Psoas muscle (tissue), 8 donors: Measurements from ENCODE around the gene SLC37A1. TPM values are rescaled to one million over a fixed set of nuclear protein-coding genes. Genes with fewer than 3 reads are reported as not detected.
"Not testable (repeated sequence)": the region's sequence is repeated elsewhere in the genome, so short reads cannot be mapped to it uniquely, and the experiment has no call there.

Experiments used
- ATAC-seq, 4 donors: fragments of 200-7000 bp; cut with Tn5 transposase; one replicate each; pipeline ENCODE4 v1.9.1; 2020; ENCODE audit warnings: moderate library complexity in 3 of 4, mild to moderate bottlenecking in 2 of 4
- DNase-seq, 2 donors: peaks; one replicate each; pipeline ENCODE4 v3.0.0-alpha.2; 2020
- H3K27ac ChIP-seq: fragments of 200-600 bp; one replicate; pipeline ENCODE4 v1.8.0; 2022
- H3K27me3 ChIP-seq, 3 donors: fragments of 200-600 bp in 1 of 3; one replicate each; pipeline versions ENCODE4 v1.6.1 to v1.8.0; 2013 to 2022; ENCODE audit warnings: low read length in 2 of 3, mild to moderate bottlenecking in 2 of 3, moderate library complexity in 1 of 3; ENCODE audit not compliant: insufficient read depth in 3 of 3
- H3K36me3 ChIP-seq, 2 donors: fragments of 200-600 bp in 1 of 2; one replicate each; pipeline versions ENCODE4 v1.6.1 to v1.8.0; 2013 to 2022; ENCODE audit warnings: low read depth in 1 of 2, mild to moderate bottlenecking in 1 of 2, moderate library complexity in 1 of 2; ENCODE audit not compliant: insufficient read depth in 1 of 2
- H3K4me1 ChIP-seq: fragments of 200-600 bp; one replicate; pipeline ENCODE4 v1.8.0; 2022
- H3K4me3 ChIP-seq: fragments of 200-600 bp; one replicate; pipeline ENCODE4 v1.8.0; 2022; ENCODE audit warnings: mild to moderate bottlenecking
- H3K9me3 ChIP-seq: fragments of 200-600 bp; one replicate; pipeline ENCODE4 v1.8.0; 2022
- whole genome bisulfite sequencing, 3 donors: extraction: QIAGEN DNeasy Blood & Tissue Kit; methylation state at CpG; one replicate each; pipeline versions ENCODE4 v1.1.6 to v1.1.7; 2013; 5-methylcytosine and 5-hydroxymethylcytosine counted together
- intact Hi-C, 2 donors: fragments of 100-400 bp; cut with DNase I; formaldehyde crosslinking; loops; one replicate each; pipeline versions ENCODE4 v1.11.0 to v1.14.2; 2022
- polyA plus RNA-seq, 3 donors: library from polyadenylated mRNA; stranded (reverse); fragments of 200-250 nt; gene quantifications; one replicate each; pipeline ENCODE4 v1.2.3, GENCODE V29; 2013
- total RNA-seq, 4 donors: library from RNA; stranded (reverse); fragmentation: NEBNext Ultra II Directional in 2 of 4; extraction: Animal tissue kit (Norgen Biotek cat#: 25700) in 2 of 4; gene quantifications; one replicate each; pipeline versions ENCODE4 v1.2.1 to v1.2.4, GENCODE V29; 2021 to 2023
- TF ChIP-seq, protein P1 (sequence below): fragments of 200-600 bp; IDR thresholded peaks from one replicate; pipeline ENCODE4 v1.8.0; 2022; ENCODE audit warnings: antibody characterized with exemption
- donor health status: healthy with polysubstance abuse.
- donor health status: DM: no; HTN: no; CAD: no; lungs with moderate emphysema.
- donor health status: Bipolar disorder and iron deficiency.
- donor health status: healthy.
- donor health status: DM: yes; HTN: yes; CAD: no.
- donor health status: DM: no; HTN: no; CAD: no.
- donor health status: DM: no; HTN: no; CAD: no.
- donor health status: DM: yes; HTN: yes; CAD: no.

The SLC37A1 gene
- total and polyA plus RNA-seq, 7 donors, result 1.6 to 18.9 (median 8.0) TPM

DNA sequence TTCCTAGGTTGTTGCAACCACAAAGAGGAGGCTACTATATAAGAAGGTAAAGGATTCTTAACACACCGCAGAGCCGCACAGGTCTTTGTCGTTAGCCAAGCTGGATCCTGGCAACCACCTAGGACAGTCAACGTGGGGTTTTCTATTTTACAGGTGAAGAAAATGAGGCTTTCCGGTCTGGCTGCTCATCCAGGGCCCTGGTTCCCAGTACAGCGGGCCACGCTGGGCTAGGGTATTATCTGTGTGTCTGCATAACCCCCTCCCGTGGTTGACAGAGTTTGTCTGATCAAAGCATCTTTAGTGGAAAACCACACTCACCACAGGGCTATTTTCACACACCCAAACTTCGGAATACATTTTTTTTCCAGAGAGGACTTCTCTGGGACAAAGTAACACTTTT is 100.7 kb downstream of the SLC37A1 start:
- DNase-seq (no peak), ATAC-seq (no peak)
- H3K27ac ChIP-seq, result no peak overlapping the region
- no peaks in the 10 kb centered on the region for H3K36me3 ChIP-seq
- WGBS, 3 donors, result 60 to 67% (median 61%) methylated on average over 9 of the region's 9 CpGs
- peaks cover 0 to 34% (median 13%) of the 10 kb centered on the region in 3 donors for H3K27me3 ChIP-seq
- H3K4me1 ChIP-seq, result no peaks in the 10 kb centered on the region
- TF ChIP-seq, protein P1, sequence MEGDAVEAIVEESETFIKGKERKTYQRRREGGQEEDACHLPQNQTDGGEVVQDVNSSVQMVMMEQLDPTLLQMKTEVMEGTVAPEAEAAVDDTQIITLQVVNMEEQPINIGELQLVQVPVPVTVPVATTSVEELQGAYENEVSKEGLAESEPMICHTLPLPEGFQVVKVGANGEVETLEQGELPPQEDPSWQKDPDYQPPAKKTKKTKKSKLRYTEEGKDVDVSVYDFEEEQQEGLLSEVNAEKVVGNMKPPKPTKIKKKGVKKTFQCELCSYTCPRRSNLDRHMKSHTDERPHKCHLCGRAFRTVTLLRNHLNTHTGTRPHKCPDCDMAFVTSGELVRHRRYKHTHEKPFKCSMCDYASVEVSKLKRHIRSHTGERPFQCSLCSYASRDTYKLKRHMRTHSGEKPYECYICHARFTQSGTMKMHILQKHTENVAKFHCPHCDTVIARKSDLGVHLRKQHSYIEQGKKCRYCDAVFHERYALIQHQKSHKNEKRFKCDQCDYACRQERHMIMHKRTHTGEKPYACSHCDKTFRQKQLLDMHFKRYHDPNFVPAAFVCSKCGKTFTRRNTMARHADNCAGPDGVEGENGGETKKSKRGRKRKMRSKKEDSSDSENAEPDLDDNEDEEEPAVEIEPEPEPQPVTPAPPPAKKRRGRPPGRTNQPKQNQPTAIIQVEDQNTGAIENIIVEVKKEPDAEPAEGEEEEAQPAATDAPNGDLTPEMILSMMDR, result no peak
- H3K4me3 ChIP-seq, result no peak overlapping the region
- peaks cover 8% of the 10 kb centered on the region for H3K9me3 ChIP-seq
- intact Hi-C loops, result no loop called here

DNA sequence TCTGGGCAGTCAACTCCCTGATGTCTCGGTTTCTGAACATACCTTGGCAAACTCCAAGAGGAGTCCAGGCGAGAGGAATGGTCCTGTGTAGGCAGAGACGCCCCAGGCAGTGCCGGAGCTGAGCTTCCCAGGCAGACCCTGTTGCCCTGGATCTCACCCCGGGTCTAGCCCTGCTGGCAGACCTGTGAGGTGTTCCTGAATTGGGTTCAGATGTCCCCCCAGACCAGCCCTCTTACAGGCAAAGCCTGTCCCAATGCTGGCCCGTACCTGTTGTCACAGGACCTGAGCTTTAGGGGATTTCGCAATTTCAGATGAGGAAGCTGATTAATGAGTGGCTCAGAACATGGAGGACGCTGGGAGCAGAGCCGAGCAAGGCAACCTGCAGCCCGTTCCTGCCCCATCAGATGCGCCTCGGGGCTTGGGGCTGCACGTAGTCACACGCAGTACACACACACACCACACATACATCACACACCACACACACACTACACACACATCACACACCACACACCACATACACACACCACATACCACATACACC is 101.2 kb downstream of the SLC37A1 start:
- ATAC-seq, result no peak
- DNase-seq, result no peak

DNA sequence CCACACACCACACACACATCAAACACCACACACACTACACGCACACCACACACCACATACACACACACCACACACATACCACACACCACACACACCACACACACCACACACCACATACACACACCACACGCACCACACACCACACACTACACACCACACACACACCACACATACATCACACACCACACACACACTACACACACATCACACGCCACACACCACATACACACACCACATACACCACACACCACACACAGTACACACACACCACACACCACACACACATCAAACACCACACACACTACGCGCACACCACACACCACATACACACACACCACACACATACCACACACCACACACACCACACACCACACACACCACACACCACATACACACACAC is 101.7 kb downstream of the SLC37A1 start:
- intact Hi-C loops, DNase-seq, H3K4me3 ChIP-seq, H3K36me3 ChIP-seq, H3K27ac ChIP-seq, H3K4me1 ChIP-seq, H3K9me3 ChIP-seq, ATAC-seq: not testable (repeated sequence)
- 50 to 92% (median 64%) methylated on average over 2 to 4 of the region's 5 CpGs for WGBS, 3 donors
- peaks cover 0 to 44% (median 13%) of the 10 kb centered on the region in 3 donors for H3K27me3 ChIP-seq

More for the DNA sequence above, 101.2 kb downstream of the SLC37A1 start:
- H3K4me3 ChIP-seq, result no peak overlapping the region
- no peaks in the 10 kb centered on the region for H3K36me3 ChIP-seq
- TF ChIP-seq, protein P1, result no peak
- 23 to 30% (median 25%) methylated on average over 13 to 14 of the region's 14 CpGs for WGBS, 3 donors
- no peaks in the 10 kb centered on the region for H3K4me1 ChIP-seq
- peaks cover 0 to 39% (median 13%) of the 10 kb centered on the region in 3 donors for H3K27me3 ChIP-seq
- no peak overlapping the region for H3K27ac ChIP-seq
- intact Hi-C loops, result no loop called here
- H3K9me3 ChIP-seq, result peaks cover 8% of the 10 kb centered on the region

DNA sequence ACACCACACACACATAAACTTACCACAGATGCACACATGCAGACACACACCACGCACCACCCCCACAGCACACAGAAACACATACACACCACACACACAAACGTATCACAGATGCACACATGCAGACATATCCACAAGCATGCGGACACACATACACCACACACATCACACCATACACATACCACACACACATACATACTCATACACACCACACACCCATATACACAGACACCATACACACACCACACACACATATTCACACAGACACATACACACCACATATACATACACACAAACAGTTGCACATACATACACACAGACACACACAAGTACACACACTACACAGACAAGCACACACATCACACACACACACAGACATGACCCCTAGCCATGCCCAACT is 102.3 kb downstream of the SLC37A1 start:
- ATAC-seq (no peak), DNase-seq (no peak)
- Histone ChIP-seq H3K4me1 (no peaks in the 10 kb centered on the region), H3K9me3 (peaks cover 8% of the 10 kb centered on the region), H3K4me3 (no peak overlapping the region), H3K27ac (no peak overlapping the region), H3K27me3 (peaks cover 0 to 50% (median 13%) of the 10 kb centered on the region in 3 donors), H3K36me3 (no peaks in the 10 kb centered on the region)
- WGBS, 3 donors, result 55 to 62% (median 61%) methylated on average over 3 of the region's 3 CpGs
- TF ChIP-seq, protein P1, result no peak
- intact Hi-C loops, result no loop called here

DNA sequence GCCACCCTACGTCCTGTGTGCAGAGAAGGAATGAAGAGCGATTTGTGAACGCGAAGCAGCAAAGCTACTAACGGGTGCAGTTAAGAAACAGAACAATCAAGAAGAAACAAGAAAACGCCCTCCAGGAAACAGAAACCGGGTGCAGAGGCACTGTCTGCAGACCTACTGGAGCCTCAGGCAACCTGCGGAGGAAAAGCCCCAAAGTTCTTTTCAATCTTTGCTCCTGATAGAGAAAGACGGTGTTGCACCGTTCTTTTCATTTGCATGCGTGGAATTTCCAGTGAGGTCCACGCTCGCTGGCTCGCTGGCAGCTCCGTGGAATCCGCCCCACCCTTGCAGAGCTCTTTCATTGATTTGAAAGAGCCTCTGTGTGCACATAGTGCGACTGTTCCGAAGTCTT is 102.8 kb downstream of the SLC37A1 start:
- H3K4me1 ChIP-seq, result no peaks in the 10 kb centered on the region
- H3K9me3 ChIP-seq, result peaks cover 8% of the 10 kb centered on the region
- TF ChIP-seq, protein P1, result no peak
- WGBS, 3 donors, result 32 to 38% (median 35%) methylated on average over 18 of the region's 18 CpGs
- H3K27ac ChIP-seq, result no peak overlapping the region
- H3K4me3 ChIP-seq, result no peak overlapping the region
- no peaks in the 10 kb centered on the region for H3K36me3 ChIP-seq
- ATAC-seq (no peak), DNase-seq (no peak)
- intact Hi-C loops, result no loop called here
- peaks cover 0 to 55% (median 13%) of the 10 kb centered on the region in 3 donors for H3K27me3 ChIP-seq
